AG10803 (cell line): ENCODE results near the gene SH3RF1.

Source experiments
- DNase-seq: peaks from one replicate; pipeline ENCODE4 v3.0.0; 2010; ENCODE audit warnings: low read depth
- H3K4me3 ChIP-seq: 2 replicates; pipeline ENCODE4 v1.5.1; 2011; ENCODE audit warnings: mild to moderate bottlenecking, low read length, control low read depth
- CTCF ChIP-seq: conservative IDR thresholded peaks from 2 replicates; pipeline ENCODE4 v1.5.1; 2011; ENCODE audit warnings: mild to moderate bottlenecking, low read length, control low read depth, inconsistent platforms

SH3RF1 gene

GRCh38 chr4:169074117-169074516, 196.6 kb downstream of the SH3RF1 start:
- DNase-seq, result no peak
- H3K4me3 ChIP-seq, result no peak overlapping the region
- TF ChIP-seq CTCF, result no peak

- no peak overlapping the region for H3K4me3 ChIP-seq
- DNase-seq, result peak; percentile 27
- no peak for TF ChIP-seq CTCF
These were observed 199.0 kb downstream of the SH3RF1 start for GRCh38 chr4:169071747-169072146.

GRCh38 chr4:169070895-169071218, 199.9 kb downstream of the SH3RF1 start:
- H3K4me3 ChIP-seq, result no peak overlapping the region
- no peak for TF ChIP-seq CTCF
- DNase-seq, result no peak

- DNase-seq, result peak; percentile 90
- H3K4me3 ChIP-seq, result no peak overlapping the region
- no peak for TF ChIP-seq CTCF
These were observed 200.5 kb downstream of the SH3RF1 start for GRCh38 chr4:169070071-169070894.

- no peak overlapping the region for H3K4me3 ChIP-seq
- no peak for DNase-seq
- TF ChIP-seq CTCF, result no peak
These were observed 202.3 kb downstream of the SH3RF1 start for GRCh38 chr4:169068423-169068822.

GRCh38 chr4:169066934-169067333, 203.8 kb downstream of the SH3RF1 start:
- H3K4me3 ChIP-seq, result no peak overlapping the region
- TF ChIP-seq CTCF, result no peak
- no peak for DNase-seq

GRCh38 chr4:169064296-169064695, 206.5 kb downstream of the SH3RF1 start:
- no peak for TF ChIP-seq CTCF
- DNase-seq, result peak; percentile 87
- no peak overlapping the region for H3K4me3 ChIP-seq
